BJ (cell line): Measurements from ENCODE around the gene CDC16. TPM values are rescaled to one million over a fixed set of nuclear protein-coding genes. Genes with fewer than 3 reads are reported as not detected.
A peak's percentile ranks its signal among the peaks of the same experiment; 100 is the strongest.

ENCODE experiments used
- CTCF ChIA-PET: fragments of 350-600 bp; formaldehyde crosslinking; extraction: SDS; loops from one replicate; lab custom pipeline; 2021; ENCODE audit warnings: antibody characterized with exemption, inconsistent platforms; lab: Yijun Ruan, JAX
- POLR2A ChIA-PET: fragments of 300-600 bp; sonication (Branson Sonifier 250); formaldehyde crosslinking; extraction: SDS; loops from one replicate; lab custom pipeline; 2021; ENCODE audit warnings: antibody characterized with exemption; lab: Charles Lee
- DNase-seq: peaks from one replicate; pipeline ENCODE4 v3.0.0-alpha.2; 2011; ENCODE audit warnings: low read depth
- H3K27me3 ChIP-seq: 2 replicates; pipeline ENCODE4 v1.6.0; 2011; ENCODE audit warnings: low read length; ENCODE audit not compliant: control insufficient read depth, insufficient read depth
- H3K36me3 ChIP-seq: 2 replicates; pipeline ENCODE4 v1.5.1; 2011; ENCODE audit warnings: low read length; ENCODE audit not compliant: control insufficient read depth, insufficient read depth
- H3K4me3 ChIP-seq: 2 replicates; pipeline ENCODE4 v1.5.1; 2011; ENCODE audit warnings: low read depth, mild to moderate bottlenecking, control low read depth, low read length
- polyA plus RNA-seq: library from polyadenylated mRNA; depleted of rRNA; stranded (reverse); fragments of >200 nt; gene quantifications from 2 replicates; pipeline ENCODE4 v1.2.3, GENCODE V29; 2011; rRNA removed
- small RNA-seq: library from RNA; depleted of rRNA; stranded (forward); fragments of <200 nt; gene quantifications from one replicate; pipeline ENCODE3, GENCODE V24; 2012; ENCODE audit warnings: low replicate concordance, low read depth; ENCODE audit not compliant: insufficient read length
- TF ChIP-seq, protein P1 (sequence below): IDR thresholded peaks from 2 replicates; pipeline ENCODE4 v1.5.1; 2011; ENCODE audit warnings: low read depth, mild to moderate bottlenecking, control low read depth, inconsistent platforms, low read length, moderate library complexity; ENCODE audit not compliant: insufficient read depth

The CDC16 gene
- polyA plus RNA-seq, 1 experiment = 55.8 TPM

DNA sequence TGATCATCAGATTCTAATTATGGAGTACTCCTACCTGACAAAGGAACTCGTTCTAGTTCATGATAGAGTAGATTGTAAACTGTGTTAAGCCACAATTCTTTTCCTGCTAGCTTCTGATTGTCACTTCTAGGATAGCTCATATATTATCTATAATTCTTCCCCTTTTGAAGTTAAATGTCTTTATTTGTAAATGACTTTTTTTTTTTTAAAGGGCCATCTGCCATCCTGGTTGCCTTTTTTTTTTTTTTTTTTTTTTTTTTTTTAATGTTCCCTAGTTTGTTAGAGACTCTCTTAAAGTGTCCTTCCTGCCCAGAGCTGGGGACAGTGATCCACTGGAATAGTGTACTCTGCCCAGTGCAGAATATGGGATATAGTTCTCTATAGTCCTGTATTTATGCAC lies 83.9 kb downstream of the CDC16 start:
- TF ChIP-seq, protein P1, sequence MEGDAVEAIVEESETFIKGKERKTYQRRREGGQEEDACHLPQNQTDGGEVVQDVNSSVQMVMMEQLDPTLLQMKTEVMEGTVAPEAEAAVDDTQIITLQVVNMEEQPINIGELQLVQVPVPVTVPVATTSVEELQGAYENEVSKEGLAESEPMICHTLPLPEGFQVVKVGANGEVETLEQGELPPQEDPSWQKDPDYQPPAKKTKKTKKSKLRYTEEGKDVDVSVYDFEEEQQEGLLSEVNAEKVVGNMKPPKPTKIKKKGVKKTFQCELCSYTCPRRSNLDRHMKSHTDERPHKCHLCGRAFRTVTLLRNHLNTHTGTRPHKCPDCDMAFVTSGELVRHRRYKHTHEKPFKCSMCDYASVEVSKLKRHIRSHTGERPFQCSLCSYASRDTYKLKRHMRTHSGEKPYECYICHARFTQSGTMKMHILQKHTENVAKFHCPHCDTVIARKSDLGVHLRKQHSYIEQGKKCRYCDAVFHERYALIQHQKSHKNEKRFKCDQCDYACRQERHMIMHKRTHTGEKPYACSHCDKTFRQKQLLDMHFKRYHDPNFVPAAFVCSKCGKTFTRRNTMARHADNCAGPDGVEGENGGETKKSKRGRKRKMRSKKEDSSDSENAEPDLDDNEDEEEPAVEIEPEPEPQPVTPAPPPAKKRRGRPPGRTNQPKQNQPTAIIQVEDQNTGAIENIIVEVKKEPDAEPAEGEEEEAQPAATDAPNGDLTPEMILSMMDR = no peak
- no peak for DNase-seq
- POLR2A ChIA-PET = no interaction called here
- Histone ChIP-seq H3K4me3 (no peak overlapping the region), H3K27me3 (no peaks in the 10 kb centered on the region), H3K36me3 (peaks cover 4% of the 10 kb centered on the region)
- CTCF ChIA-PET = interaction anchor here (1.1 to 1.7 kb wide), 2 partner anchors 21 to 61 kb away, joined by 3 to 6 read pairs; no protein-coding TSS in a partner anchor

DNA sequence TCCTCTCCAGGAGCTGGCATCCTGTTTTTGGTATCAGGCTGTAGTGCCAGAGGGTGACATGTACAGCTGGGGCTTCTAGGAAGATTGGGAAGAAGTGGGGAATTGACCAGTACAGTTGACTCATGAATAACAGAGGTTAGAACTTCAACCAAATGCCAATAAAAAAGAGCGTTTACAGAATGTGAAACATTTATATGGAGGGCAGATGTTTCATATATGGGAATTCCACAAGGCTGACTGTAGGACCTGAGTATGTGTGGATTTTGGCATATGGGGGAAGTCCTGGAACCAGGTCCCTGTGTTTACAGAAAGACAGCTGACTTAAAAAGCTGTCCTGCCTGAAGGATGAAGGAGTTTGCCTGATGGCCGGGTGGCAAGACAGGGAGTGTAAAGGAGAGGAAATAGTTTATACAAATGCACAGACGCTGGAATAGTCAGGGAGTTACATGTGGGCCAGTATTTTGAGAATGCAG lies 84.8 kb downstream of the CDC16 start:
- ChIA-PET POLR2A (no interaction called here), CTCF (interaction anchor here (1.7 kb wide), 1 partner anchor 20 kb away, joined by 6 read pairs; no protein-coding TSS in a partner anchor)
- peaks cover 8% of the 10 kb centered on the region for H3K36me3 ChIP-seq
- no peak overlapping the region for H3K4me3 ChIP-seq
- peak; percentile 86 for DNase-seq
- H3K27me3 ChIP-seq = no peaks in the 10 kb centered on the region
- TF ChIP-seq, protein P1 = no peak

DNA sequence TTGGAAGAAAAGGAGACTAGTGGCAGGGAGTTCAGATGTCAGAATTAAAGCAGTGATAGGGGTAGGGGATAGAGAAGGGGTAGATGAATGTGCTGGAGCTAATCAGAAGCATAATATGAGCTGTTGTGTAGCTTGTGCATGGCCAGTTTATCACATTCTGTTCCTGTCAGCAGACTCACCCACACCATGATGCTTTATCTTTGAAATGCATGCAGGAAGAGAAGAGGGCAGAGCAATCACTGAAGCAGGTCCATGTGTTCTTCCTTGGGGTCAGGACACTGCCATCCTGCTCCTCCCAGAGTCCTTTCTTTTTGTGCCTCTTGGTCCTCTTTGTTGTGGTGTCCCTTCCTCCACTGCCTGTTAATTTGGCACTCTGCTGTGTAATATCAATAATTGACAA lies 85.4 kb downstream of the CDC16 start:
- TF ChIP-seq, protein P1 = no peak
- H3K4me3 ChIP-seq = no peak overlapping the region
- no peaks in the 10 kb centered on the region for H3K27me3 ChIP-seq
- CTCF ChIA-PET = interaction anchor here (1.6 to 1.7 kb wide), 2 partner anchors 9 to 19 kb away, joined by 3 to 6 read pairs; no protein-coding TSS in a partner anchor
- no peak for DNase-seq
- peaks cover 13% of the 10 kb centered on the region for H3K36me3 ChIP-seq
- POLR2A ChIA-PET = no interaction called here

DNA sequence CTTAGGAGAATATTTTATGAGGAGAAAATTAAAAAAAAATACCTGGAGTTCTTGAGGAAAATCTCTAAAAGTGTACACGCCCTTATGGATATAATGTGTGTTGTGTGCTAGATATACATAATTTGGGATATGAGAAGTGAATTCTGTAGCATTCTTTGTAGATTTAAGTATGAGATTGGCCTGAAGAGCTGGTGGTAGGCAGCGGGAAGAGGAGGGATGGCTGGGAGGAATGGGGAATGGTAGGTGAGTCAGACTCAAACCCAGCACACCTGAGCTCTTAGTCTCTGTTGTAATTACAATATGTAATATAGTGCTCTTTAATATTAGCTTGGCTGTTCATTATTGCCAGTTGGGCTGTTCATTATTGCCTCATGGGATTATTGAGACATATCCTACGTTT lies 86.6 kb downstream of the CDC16 start:
- TF ChIP-seq, protein P1 = no peak
- Histone ChIP-seq H3K36me3 (peaks cover 15% of the 10 kb centered on the region), H3K4me3 (no peak overlapping the region), H3K27me3 (no peaks in the 10 kb centered on the region)
- DNase-seq = no peak
- CTCF ChIA-PET = interaction anchor here (1.6 kb wide), 1 partner anchor 10 kb away, joined by 3 read pairs; no protein-coding TSS in a partner anchor
- POLR2A ChIA-PET = no interaction called here

Small RNA genes within 50 kb of the gene (small RNA-seq; reads per million reads assigned to genes)
- gene MIR4502 (not detected), gene MIR548AR (not detected)

Other genes starting within 250 kb of the CDC16 start
- 24.7 and 31.4 TPM in 2 replicates for gene RASA3, start 102.3 kb upstream of the CDC16 start, polyA plus RNA-seq
- not detected in 2 replicates for gene CFAP97D2, start 55.6 kb upstream of the CDC16 start, polyA plus RNA-seq
- gene UPF3A, start 46.7 kb downstream of the CDC16 start, polyA plus RNA-seq = 43.9 and 54.9 TPM in 2 replicates
- gene CHAMP1, start 79.6 kb downstream of the CDC16 start, polyA plus RNA-seq = 24.8 and 31.2 TPM in 2 replicates